GM19328 (cell line): ENCODE data around the gene KEL.

ENCODE experiments used
- ATAC-seq: cut with Tn5 transposase; IDR thresholded peaks from one replicate; pipeline ENCODE4 v1.9.1; 2021; ENCODE audit warnings: mild to moderate bottlenecking, moderate library complexity; ENCODE audit not compliant: unreplicated experiment

KEL gene

GRCh38 chr7:142930126-142930730 is 31.9 kb downstream of the KEL start:
- no peak for ATAC-seq

- ATAC-seq = no peak
Measured at GRCh38 chr7:142927949-142928348, 34.2 kb downstream of the KEL start.

GRCh38 chr7:142927085-142927745 is 34.9 kb downstream of the KEL start:
- ATAC-seq = no peak

GRCh38 chr7:142925413-142925812 is 36.8 kb downstream of the KEL start:
- ATAC-seq = no peak

GRCh38 chr7:142923391-142923790 is 38.8 kb downstream of the KEL start:
- no peak for ATAC-seq

GRCh38 chr7:142919656-142920055 is 42.5 kb downstream of the KEL start:
- ATAC-seq = no peak

- ATAC-seq = no peak
Measured at GRCh38 chr7:142918901-142919300, 43.3 kb downstream of the KEL start.

GRCh38 chr7:142917447-142917846 is 44.7 kb downstream of the KEL start:
- ATAC-seq = no peak

- ATAC-seq = no peak
Measured at GRCh38 chr7:142916508-142916907, 45.7 kb downstream of the KEL start.

GRCh38 chr7:142915315-142915714 is 46.8 kb downstream of the KEL start:
- no peak for ATAC-seq

GRCh38 chr7:142914121-142914520 is 48.0 kb downstream of the KEL start:
- no peak for ATAC-seq

- no peak for ATAC-seq
Measured at GRCh38 chr7:142913566-142913965, 48.6 kb downstream of the KEL start.

- ATAC-seq = no peak
Measured at GRCh38 chr7:142913051-142913450, 49.1 kb downstream of the KEL start.

GRCh38 chr7:142910481-142910880 is 51.7 kb downstream of the KEL start:
- ATAC-seq = no peak

GRCh38 chr7:142910031-142910433 is 52.1 kb downstream of the KEL start:
- ATAC-seq = no peak

GRCh38 chr7:142908921-142909890 is 53.0 kb downstream of the KEL start:
- no peak for ATAC-seq

GRCh38 chr7:142908290-142908689 is 53.9 kb downstream of the KEL start:
- no peak for ATAC-seq

GRCh38 chr7:142906643-142907042 is 55.5 kb downstream of the KEL start:
- ATAC-seq = no peak

- no peak for ATAC-seq
Measured at GRCh38 chr7:142905759-142906158, 56.4 kb downstream of the KEL start.

GRCh38 chr7:142904128-142904527 is 58.0 kb downstream of the KEL start:
- no peak for ATAC-seq

- ATAC-seq = no peak
Measured at GRCh38 chr7:142901426-142902259, 60.5 kb downstream of the KEL start.
